ENCODE results near the gene GALNT18. TPM values are rescaled to one million over a fixed set of nuclear protein-coding genes. Genes with fewer than 3 reads are reported as not detected.

GALNT18 gene
- total and polyA plus RNA-seq, 2 of the 4 experiments (the other 2 are of a cell fraction): 9.5 to 11.3 TPM

DNA sequence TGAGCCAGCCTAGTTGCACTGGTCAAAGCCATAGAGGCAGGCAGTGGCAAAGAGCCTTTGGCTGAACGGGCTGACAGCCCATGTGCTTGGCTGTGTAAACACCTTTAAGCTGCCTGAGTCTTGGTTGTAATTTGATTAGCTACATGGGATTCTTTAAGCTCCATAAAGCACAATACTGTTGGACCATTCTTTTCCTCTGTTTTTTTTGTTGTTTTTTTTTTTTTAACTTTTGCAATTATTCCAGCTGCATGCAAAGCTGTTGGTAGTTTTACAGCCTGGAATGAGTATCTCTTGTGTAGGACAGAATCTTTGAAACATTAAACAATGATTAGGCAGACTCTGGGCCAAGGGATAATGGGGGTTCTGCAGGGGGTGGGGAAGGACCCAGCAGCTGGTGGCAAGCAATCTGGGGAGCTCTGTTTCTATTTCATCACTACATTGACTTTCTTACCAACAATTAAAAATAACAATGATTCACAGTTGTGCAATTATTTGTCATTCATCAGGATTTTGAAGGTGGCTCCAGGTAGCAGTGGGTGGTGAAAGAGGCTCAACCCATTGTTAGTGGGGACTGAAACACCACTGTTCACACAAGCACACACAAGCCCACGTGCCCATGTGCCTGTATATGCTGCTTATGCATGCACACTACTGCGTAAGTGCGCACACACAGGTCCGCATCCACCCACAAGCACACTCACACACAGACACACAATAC is 199.2 kb downstream of the GALNT18 start:
- H2AK9ac ChIP-seq (replicated peaks; ENCODE audit: low read depth, low read length, poor library complexity): no peak overlapping the region
- H3K9ac ChIP-seq (ENCODE audit: low read depth, low read length): no peak overlapping the region
- H3K23ac ChIP-seq (ENCODE audit: low read depth, low read length): no peak overlapping the region
- peaks cover 6% of the 10 kb centered on the region; the same call in 1 of the 2 replicates for H3K4me1 ChIP-seq (ENCODE audit: control insufficient read depth, insufficient read depth, low read length)
- intact Hi-C loops (cut with micrococcal nuclease) (no loop called here), dilution Hi-C loops (cut with HindIII; ENCODE audit: low sequenced_read_pairs, unreplicated experiment) (no loop called here), in situ Hi-C loops (cut with MboI; ENCODE audit: low sequenced_read_pairs) (no loop called here)
- 93% methylated on average over 4 of the region's 5 CpGs; no CpG with 5 or more reads in 1 of the 2 experiments for whole genome bisulfite sequencing, 2 experiments (ENCODE audit: extremely low coverage in 2 of 2, insufficient read length in 1 of 2)
- no peak overlapping the region for H4K5ac ChIP-seq (ENCODE audit: low read depth, low read length)
- H2BK5ac ChIP-seq (ENCODE audit: low read depth, low read length, poor library complexity, severe bottlenecking): no peak overlapping the region
- ChIA-PET POLR2A (ENCODE audit: unreplicated experiment) (no interaction called here), CTCF (interaction anchor here (0.6 kb wide), 1 partner anchor 278 kb away, joined by 3 read pairs; no protein-coding TSS in a partner anchor)
- no peak overlapping the region for H2BK20ac ChIP-seq (ENCODE audit: low read depth, low read length)
- no peaks in the 10 kb centered on the region for H3K27me3 ChIP-seq (ENCODE audit: control insufficient read depth, insufficient read depth, low read length)
- no peak for DNase-seq
- H4K8ac ChIP-seq (ENCODE audit: low read depth in 2 of 2, low read length in 2 of 2): no peak overlapping the region
- H3K4ac ChIP-seq (ENCODE audit: low read depth, low read length): no peak overlapping the region
- H3K14ac ChIP-seq (replicated peaks; ENCODE audit: low read depth, low read length): no peak overlapping the region
- H2BK15ac ChIP-seq (ENCODE audit: low read depth, low read length): no peak overlapping the region
- no peak overlapping the region for H2AFZ ChIP-seq (replicated peaks; ENCODE audit: low read length, poor library complexity)
- no peak overlapping the region for H3K4me3 ChIP-seq (ENCODE audit: insufficient read depth, low read depth, low read length)
- H3K4me2 ChIP-seq (ENCODE audit: low read depth, low read length): no peak overlapping the region; the same call in 1 of the 2 replicates
- no peak overlapping the region for H4K91ac ChIP-seq (ENCODE audit: insufficient read depth, low read depth, low read length)
- no TSS peak for BruUV-seq (replicated peaks)
- no peak overlapping the region for H2AK5ac ChIP-seq (ENCODE audit: low read depth, low read length)
- no peaks in the 10 kb centered on the region for H4K20me1 ChIP-seq (ENCODE audit: insufficient read depth, low read length)
- H2BK120ac ChIP-seq (ENCODE audit: low read depth, low read length): no peak overlapping the region
- H3K9me3 ChIP-seq (ENCODE audit: control insufficient read depth, insufficient read depth, low read length): no peaks in the 10 kb centered on the region
- H3K36me3 ChIP-seq (ENCODE audit: control insufficient read depth, insufficient read depth, low read length): no peaks in the 10 kb centered on the region
- TF ChIP-seq CEBPB (IDR thresholded peaks at IDR 0.05; ENCODE audit: low read depth, low read length): peak; percentile 48
- TF ChIP-seq SMC3 (IDR thresholded peaks at IDR 0.05; ENCODE audit: low read depth, low read length): no peak
- no peak for TF ChIP-seq RAD21 (IDR thresholded peaks at IDR 0.05; ENCODE audit: low read length)
- no peak for TF ChIP-seq MAFK (IDR thresholded peaks at IDR 0.05; ENCODE audit: low read depth, low read length)
- no peak overlapping the region for H3K56ac ChIP-seq (ENCODE audit: extremely low read depth, insufficient read depth, low read length)
- H3K18ac ChIP-seq (ENCODE audit: low read depth, low read length): no peak overlapping the region
- no peaks in the 10 kb centered on the region for H3K9me1 ChIP-seq (ENCODE audit: insufficient read depth, low read length)
- no peaks in the 10 kb centered on the region for H3K79me1 ChIP-seq (ENCODE audit: low read depth in 1 of 2, low read length in 2 of 2)
- no peak for ATAC-seq (ENCODE audit: low read depth)
- no peak overlapping the region for H3K27ac ChIP-seq (ENCODE audit: insufficient read depth, low read length)

Data from IMR-90 (cell line).